HEK293 (cell line): ENCODE measurements around the gene BOK.

Experiments used
- CTCF ChIP-seq: fragments of 450-650 bp; formaldehyde crosslinking; IDR thresholded peaks from 2 replicates; pipeline ENCODE4 v1.5.1; 2016; ENCODE audit warnings: missing biosample characterization, missing genetic modification characterization
- REST ChIP-seq: fragments of 450-650 bp; formaldehyde crosslinking; IDR thresholded peaks from 2 replicates; pipeline ENCODE4 v1.5.1; 2016; ENCODE audit warnings: missing biosample characterization, missing genetic modification characterization
- WT1 ChIP-seq: fragments of 450-650 bp; formaldehyde crosslinking; IDR thresholded peaks from 2 replicates; pipeline ENCODE4 v1.5.1; 2016; ENCODE audit warnings: missing biosample characterization, missing genetic modification characterization
- ZNF132 ChIP-seq: fragments of 450-650 bp; formaldehyde crosslinking; IDR thresholded peaks from 2 replicates; pipeline ENCODE4 v1.5.1; 2017; ENCODE audit warnings: missing biosample characterization, missing genetic modification characterization, borderline replicate concordance
- ZNF580 ChIP-seq: fragments of 450-650 bp; formaldehyde crosslinking; IDR thresholded peaks from 2 replicates; pipeline ENCODE4 v1.5.1; 2016; ENCODE audit warnings: missing biosample characterization, missing genetic modification characterization

- TF ChIP-seq ZNF132 (tag by site-specific recombination), result no peak
- TF ChIP-seq ZNF580 (tag by site-specific recombination), result no peak
- no peak for TF ChIP-seq REST
- TF ChIP-seq WT1 (tag by site-specific recombination), result no peak
- TF ChIP-seq CTCF (tag by site-specific recombination), result no peak
Measured at GRCh38 chr2:241562269-241562891, 3.8 kb downstream of the BOK start.
